ENCODE data around the gene AAR2.

AAR2 gene

GRCh38 chr20:36260316-36260715, 24.0 kb downstream of the AAR2 start:
- no peak for DNase-seq (ENCODE audit: low read depth, low spot score)

- no peak for DNase-seq (ENCODE audit: low read depth, low spot score)
These were observed 25.3 kb downstream of the AAR2 start for GRCh38 chr20:36261389-36262105.

GRCh38 chr20:36262440-36262839, 26.2 kb downstream of the AAR2 start:
- DNase-seq (ENCODE audit: low read depth, low spot score): no peak

- DNase-seq (ENCODE audit: low read depth, low spot score): no peak
These were observed 28.4 kb downstream of the AAR2 start for GRCh38 chr20:36264426-36265246.

GRCh38 chr20:36266189-36266588, 29.9 kb downstream of the AAR2 start:
- DNase-seq (ENCODE audit: low read depth, low spot score): no peak

- no peak for DNase-seq (ENCODE audit: low read depth, low spot score)
These were observed 31.5 kb downstream of the AAR2 start for GRCh38 chr20:36267605-36268381.

- no peak for DNase-seq (ENCODE audit: low read depth, low spot score)
These were observed 32.4 kb downstream of the AAR2 start for GRCh38 chr20:36268440-36269342.

DNA sequence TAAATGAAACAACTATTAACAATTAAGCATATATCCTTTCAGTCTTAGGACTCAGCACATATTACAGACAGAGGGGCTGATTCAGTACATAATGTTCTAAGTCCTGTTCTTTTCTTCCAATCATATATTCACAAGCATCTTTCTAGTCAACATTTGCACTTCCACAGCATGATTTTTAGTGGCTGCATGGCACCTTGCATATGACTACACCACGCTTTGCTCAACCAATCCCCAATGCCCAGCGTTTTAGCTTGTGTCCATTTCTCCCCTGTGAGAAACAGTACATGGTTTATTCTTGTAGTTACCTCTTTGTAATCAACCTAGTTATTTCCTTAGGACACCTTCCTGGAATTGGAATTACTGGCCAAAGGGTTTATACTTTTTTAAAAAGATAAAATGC, 33.2 kb downstream of the AAR2 start:
- no peak for DNase-seq (ENCODE audit: low read depth, low spot score)

GRCh38 chr20:36270744-36271638, 34.7 kb downstream of the AAR2 start:
- DNase-seq (ENCODE audit: low read depth, low spot score): no peak

GRCh38 chr20:36271639-36272546, 35.6 kb downstream of the AAR2 start:
- no peak for DNase-seq (ENCODE audit: low read depth, low spot score)

DNA sequence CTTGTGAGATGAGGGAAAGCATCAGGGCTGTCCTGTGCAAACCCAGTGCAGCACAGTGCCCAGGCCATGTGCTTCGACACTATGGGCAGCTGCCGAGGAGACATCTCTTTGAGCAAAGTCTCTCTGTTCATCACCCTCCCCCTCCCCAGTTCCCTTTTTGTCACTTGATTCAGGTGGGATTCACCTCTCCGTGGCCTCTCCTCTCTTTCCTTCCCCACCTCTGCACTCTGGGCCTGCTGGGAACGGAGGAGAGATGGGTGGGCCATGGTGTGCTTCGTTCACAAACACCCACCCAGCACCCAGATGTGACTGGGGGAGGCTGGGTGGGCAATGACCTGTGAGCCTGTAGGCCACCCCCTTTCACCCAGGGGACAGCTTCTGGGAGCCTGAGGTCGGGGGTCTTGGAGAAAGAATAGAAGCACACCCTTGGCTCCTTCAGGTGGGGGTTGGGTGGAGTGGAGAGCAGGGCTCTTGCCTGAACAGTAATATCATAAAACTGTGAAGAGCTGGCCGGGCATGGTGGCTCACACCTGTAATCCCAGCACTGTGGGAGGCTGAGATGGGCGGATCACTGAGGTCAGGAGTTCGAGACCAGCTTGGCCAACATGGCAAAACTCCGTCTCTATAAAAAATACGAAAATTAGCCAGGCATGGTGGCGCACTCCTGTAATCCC, 36.4 kb downstream of the AAR2 start:
- no peak for DNase-seq (ENCODE audit: low read depth, low spot score)

DNA sequence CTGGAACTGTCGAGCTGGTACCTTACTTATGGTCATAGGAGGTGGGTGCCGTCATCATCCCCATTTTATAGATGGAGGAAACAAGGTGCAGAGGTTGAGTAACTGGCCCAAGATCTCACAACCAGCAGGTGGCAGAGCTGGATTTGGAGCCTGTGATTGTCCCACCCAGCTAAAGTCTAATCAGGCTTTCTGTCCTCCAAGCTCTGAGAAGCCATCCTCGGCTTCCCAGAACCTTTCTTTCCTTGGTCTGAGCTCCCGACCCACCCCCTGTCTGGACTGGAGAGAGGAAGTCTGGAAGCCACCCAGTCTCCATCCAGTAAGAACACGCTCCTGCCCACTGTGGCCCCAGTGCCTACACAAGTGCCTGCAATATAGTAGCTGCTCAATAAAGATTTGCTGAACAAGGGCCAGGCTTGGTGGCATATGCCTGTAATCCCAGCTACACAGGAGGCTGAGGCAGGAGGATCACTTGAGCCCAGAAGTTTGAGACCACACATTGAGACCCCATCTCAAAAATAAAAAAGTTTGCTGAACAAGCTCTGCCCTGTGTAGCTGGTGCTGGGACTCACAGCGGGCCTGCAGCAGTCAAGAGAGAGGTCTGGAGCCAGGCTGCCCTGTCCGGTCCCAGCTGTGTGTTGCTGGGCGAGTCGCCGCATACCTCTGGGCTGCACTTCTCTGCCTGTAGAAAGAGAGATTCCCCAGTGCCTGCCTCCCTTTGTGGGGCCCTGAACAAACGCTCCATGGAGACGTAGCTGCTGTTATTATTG, 37.3 kb downstream of the AAR2 start:
- DNase-seq (ENCODE audit: low read depth, low spot score): no peak

GRCh38 chr20:36274181-36274841, 38.0 kb downstream of the AAR2 start:
- DNase-seq (ENCODE audit: low read depth, low spot score): no peak

DNA sequence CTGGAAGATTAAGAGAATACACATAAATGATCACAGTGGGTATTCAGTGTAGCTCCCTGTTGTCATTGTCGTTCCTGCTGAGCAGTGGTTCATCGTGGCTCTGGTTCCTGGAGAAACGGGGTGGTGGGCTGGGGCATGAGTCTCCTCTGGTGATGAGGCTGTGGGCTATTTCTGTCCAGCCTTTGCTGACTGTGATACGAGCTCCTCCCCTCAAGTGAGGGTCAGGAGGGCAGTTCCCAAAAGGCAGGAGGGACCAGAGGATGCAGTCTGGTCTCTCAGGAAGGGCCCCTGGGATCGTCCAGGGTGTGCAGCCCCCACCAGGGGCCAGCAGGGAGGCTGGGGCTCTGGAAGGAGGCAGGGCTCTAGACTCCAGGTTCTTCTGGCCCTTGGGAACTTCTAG, 38.7 kb downstream of the AAR2 start:
- DNase-seq (ENCODE audit: low read depth, low spot score): no peak

- DNase-seq (ENCODE audit: low read depth, low spot score): no peak
These were observed 39.3 kb downstream of the AAR2 start for GRCh38 chr20:36275441-36276189.

GRCh38 chr20:36277546-36277945, 41.3 kb downstream of the AAR2 start:
- no peak for DNase-seq (ENCODE audit: low read depth, low spot score)

- DNase-seq (ENCODE audit: low read depth, low spot score): no peak
These were observed 43.1 kb downstream of the AAR2 start for GRCh38 chr20:36279362-36279761.
